DOHH2 (cell line): Measurements from ENCODE around the gene TRIM47.

Experiments
- H3F3A ChIP-seq: fragments of 200-600 bp; sonication (generic), shearing (Covaris generic); 2 replicates; pipeline ENCODE4 v1.6.0; 2016; ENCODE audit warnings: antibody characterized with exemption, mild to moderate bottlenecking; ENCODE audit not compliant: control insufficient read depth, insufficient read depth
- H3K27ac ChIP-seq: fragments of 200-600 bp; sonication (generic); 2 replicates; pipeline ENCODE4 v1.5.1; 2014; ENCODE audit warnings: low read depth, mild to moderate bottlenecking, low read length, moderate library complexity
- H3K27me3 ChIP-seq: fragments of 200-600 bp; sonication (generic); 2 replicates; pipeline ENCODE4 v1.6.1; 2014; ENCODE audit warnings: mild to moderate bottlenecking, low read length, mixed read lengths; ENCODE audit not compliant: control insufficient read depth
- H3K36me3 ChIP-seq: fragments of 200-600 bp; sonication (generic); 2 replicates; pipeline ENCODE4 v1.6.1; 2014; ENCODE audit warnings: mild to moderate bottlenecking, low read length, moderate library complexity, mixed read lengths; ENCODE audit not compliant: control insufficient read depth
- H3K4me1 ChIP-seq: fragments of 200-600 bp; sonication (generic); 2 replicates; pipeline ENCODE4 v1.6.1; 2014; ENCODE audit warnings: mild to moderate bottlenecking, low read length, mixed read lengths; ENCODE audit not compliant: control insufficient read depth
- H3K4me2 ChIP-seq: fragments of 200-600 bp; sonication (generic); 2 replicates; pipeline ENCODE4 v1.6.0; 2014; ENCODE audit warnings: mild to moderate bottlenecking, low read length, moderate library complexity
- H3K4me3 ChIP-seq: fragments of 200-600 bp; sonication (generic); 2 replicates; pipeline ENCODE4 v1.5.1; 2014; ENCODE audit warnings: mild to moderate bottlenecking, low read length, mixed read lengths
- H3K79me2 ChIP-seq: fragments of 200-600 bp; sonication (generic); 2 replicates; pipeline ENCODE4 v1.6.1; 2014; ENCODE audit warnings: mild to moderate bottlenecking, low read length, mixed read lengths; ENCODE audit not compliant: control insufficient read depth
- H3K9me2 ChIP-seq: fragments of 200-600 bp; sonication (generic); replicated peaks from 2 replicates; pipeline ENCODE4 v1.6.1; 2014; ENCODE audit warnings: mild to moderate bottlenecking, low read length, mixed read lengths; ENCODE audit not compliant: control insufficient read depth
- H3K9me3 ChIP-seq: fragments of 200-600 bp; sonication (generic); 2 replicates; pipeline ENCODE4 v1.6.1; 2014; ENCODE audit warnings: antibody characterized with exemption, low read length, mixed read lengths; ENCODE audit not compliant: control insufficient read depth, insufficient read depth
- H4K20me1 ChIP-seq: fragments of 200-600 bp; sonication (generic); 2 replicates; pipeline ENCODE4 v1.6.0; 2014; ENCODE audit warnings: low read depth, mild to moderate bottlenecking, antibody characterized with exemption, low read length, moderate library complexity; ENCODE audit not compliant: control insufficient read depth, insufficient read depth
- EZH2phosphoT487 ChIP-seq: fragments of 200-600 bp; sonication (generic); IDR thresholded peaks from 2 replicates; pipeline ENCODE4 v1.6.1; 2017; ENCODE audit warnings: borderline replicate concordance, mild to moderate bottlenecking, antibody characterized with exemption, low read length, moderate library complexity, mixed read lengths
- TF ChIP-seq, protein P1 (sequence below): fragments of 200-600 bp; sonication (generic); IDR thresholded peaks from one replicate; pipeline ENCODE4 v1.5.1; 2014; ENCODE audit warnings: antibody characterized with exemption, mild to moderate bottlenecking, low read depth, low read length; ENCODE audit not compliant: poor library complexity, severe bottlenecking

The TRIM47 gene

DNA sequence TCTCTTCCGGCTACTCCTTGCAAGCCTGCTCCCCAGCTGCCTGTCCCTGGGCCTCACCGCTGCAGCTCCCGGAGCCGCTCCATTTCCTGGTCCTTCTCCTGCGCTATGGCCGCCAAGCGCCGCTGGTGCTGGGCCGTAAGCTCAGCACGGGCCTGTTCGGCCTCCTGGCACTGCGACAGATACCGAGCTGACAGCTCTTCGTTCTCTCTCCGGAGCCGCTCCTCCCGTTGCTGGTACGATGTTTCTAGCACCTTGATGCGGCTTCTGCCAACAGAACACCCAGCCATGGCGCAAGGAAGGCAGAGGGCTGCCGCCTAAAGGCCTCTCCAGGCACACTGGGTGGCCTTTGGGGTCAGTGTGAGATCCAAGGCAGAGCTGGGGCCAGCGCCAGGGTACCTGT, 41.2 kb upstream of the TRIM47 start:
- H3K9me2 ChIP-seq = no peaks in the 10 kb centered on the region
- no peaks in the 10 kb centered on the region; the same call in 1 of the 2 replicates for H3K36me3 ChIP-seq
- no peaks in the 10 kb centered on the region for H3K9me3 ChIP-seq
- TF ChIP-seq, protein P1, sequence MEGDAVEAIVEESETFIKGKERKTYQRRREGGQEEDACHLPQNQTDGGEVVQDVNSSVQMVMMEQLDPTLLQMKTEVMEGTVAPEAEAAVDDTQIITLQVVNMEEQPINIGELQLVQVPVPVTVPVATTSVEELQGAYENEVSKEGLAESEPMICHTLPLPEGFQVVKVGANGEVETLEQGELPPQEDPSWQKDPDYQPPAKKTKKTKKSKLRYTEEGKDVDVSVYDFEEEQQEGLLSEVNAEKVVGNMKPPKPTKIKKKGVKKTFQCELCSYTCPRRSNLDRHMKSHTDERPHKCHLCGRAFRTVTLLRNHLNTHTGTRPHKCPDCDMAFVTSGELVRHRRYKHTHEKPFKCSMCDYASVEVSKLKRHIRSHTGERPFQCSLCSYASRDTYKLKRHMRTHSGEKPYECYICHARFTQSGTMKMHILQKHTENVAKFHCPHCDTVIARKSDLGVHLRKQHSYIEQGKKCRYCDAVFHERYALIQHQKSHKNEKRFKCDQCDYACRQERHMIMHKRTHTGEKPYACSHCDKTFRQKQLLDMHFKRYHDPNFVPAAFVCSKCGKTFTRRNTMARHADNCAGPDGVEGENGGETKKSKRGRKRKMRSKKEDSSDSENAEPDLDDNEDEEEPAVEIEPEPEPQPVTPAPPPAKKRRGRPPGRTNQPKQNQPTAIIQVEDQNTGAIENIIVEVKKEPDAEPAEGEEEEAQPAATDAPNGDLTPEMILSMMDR = no peak
- TF ChIP-seq EZH2phosphoT487 = no peak
- no peak overlapping the region for H3K4me2 ChIP-seq
- H3F3A ChIP-seq = no peaks in the 10 kb centered on the region
- H4K20me1 ChIP-seq = no peaks in the 10 kb centered on the region
- H3K27ac ChIP-seq = no peak overlapping the region
- H3K79me2 ChIP-seq = no peaks in the 10 kb centered on the region
- no peak overlapping the region for H3K4me3 ChIP-seq
- H3K27me3 ChIP-seq = no peaks in the 10 kb centered on the region
- no peaks in the 10 kb centered on the region for H3K4me1 ChIP-seq

DNA sequence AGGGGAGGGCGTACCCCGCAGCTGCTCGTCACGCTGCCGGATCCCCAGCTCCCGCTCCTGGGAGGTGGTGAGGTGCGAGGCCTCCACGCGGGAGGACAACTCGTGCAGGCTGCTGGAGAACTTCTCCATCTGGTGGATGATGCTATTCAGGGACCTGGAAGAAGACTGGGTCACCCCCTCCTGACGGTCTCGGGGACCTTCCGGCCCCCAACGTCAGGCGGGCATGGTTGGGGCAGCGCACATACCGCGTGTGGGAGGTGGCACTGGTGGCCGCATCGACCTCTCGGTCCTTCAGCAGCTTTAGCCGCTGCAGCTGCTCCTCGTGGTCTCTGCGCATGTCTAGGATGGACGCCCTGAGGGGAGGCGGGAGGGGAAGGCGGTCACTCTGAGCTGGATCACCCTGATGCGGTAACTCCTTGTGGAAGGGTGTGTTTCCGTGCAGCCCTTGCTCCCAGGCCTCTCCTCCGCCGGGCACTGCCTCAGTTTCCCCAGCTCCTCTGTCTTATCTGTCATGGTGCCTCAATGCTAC, 39.6 kb upstream of the TRIM47 start:
- TF ChIP-seq, protein P1 = no peak
- no peak for TF ChIP-seq EZH2phosphoT487
- no peaks in the 10 kb centered on the region for H4K20me1 ChIP-seq
- H3K4me3 ChIP-seq = no peak overlapping the region
- no peak overlapping the region for H3K27ac ChIP-seq
- H3K4me1 ChIP-seq = no peaks in the 10 kb centered on the region
- H3K27me3 ChIP-seq = no peaks in the 10 kb centered on the region
- H3K4me2 ChIP-seq = no peak overlapping the region
- H3F3A ChIP-seq = no peaks in the 10 kb centered on the region
- no peaks in the 10 kb centered on the region for H3K9me2 ChIP-seq
- no peaks in the 10 kb centered on the region for H3K9me3 ChIP-seq
- H3K36me3 ChIP-seq = no peaks in the 10 kb centered on the region; the same call in 1 of the 2 replicates
- no peaks in the 10 kb centered on the region for H3K79me2 ChIP-seq

DNA sequence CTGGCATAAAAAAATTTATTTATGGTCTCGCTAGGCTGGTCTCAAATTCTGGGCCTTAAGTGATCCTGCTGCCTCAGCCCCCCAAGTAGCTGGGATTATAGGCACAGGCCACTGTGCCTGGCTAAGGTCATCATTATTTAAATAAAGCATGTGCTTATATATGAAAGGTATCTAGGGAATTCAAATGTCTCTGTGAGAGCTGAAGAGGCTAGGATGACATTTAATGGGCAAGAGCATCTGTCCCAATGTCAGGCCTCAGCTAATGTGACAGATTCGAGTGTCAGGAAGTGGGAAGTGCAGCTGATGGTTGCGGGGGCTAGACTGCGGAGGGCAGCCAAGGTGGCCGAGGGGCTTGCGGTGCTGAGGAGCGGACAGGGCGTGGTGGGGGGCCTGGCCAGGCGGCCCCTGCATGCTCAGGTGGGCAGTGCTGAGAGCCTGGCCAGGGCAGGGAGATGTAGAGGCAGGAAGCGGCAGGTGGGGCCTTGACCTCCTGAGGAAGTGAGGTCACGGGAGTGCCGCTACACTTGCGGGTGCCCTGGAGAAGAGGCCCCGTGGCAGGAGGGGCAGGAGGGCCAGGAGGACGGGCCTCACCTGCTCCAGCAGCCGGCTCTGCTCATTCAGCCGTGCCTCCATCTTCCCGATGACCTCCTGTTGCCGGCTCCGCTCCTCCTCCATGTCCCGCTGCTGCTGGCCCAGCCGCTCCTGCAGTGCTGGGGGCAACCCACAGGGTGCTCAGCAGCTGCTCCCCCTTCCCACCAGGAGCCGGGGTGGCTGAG, 38.9 kb upstream of the TRIM47 start:
- no peaks in the 10 kb centered on the region for H3K27me3 ChIP-seq
- no peaks in the 10 kb centered on the region for H3F3A ChIP-seq
- H4K20me1 ChIP-seq = no peaks in the 10 kb centered on the region
- no peaks in the 10 kb centered on the region for H3K79me2 ChIP-seq
- no peaks in the 10 kb centered on the region for H3K9me2 ChIP-seq
- H3K4me3 ChIP-seq = no peak overlapping the region
- no peak for TF ChIP-seq EZH2phosphoT487
- no peak overlapping the region for H3K27ac ChIP-seq
- no peaks in the 10 kb centered on the region for H3K4me1 ChIP-seq
- H3K4me2 ChIP-seq = no peak overlapping the region
- no peaks in the 10 kb centered on the region for H3K9me3 ChIP-seq
- peaks cover 5% of the 10 kb centered on the region; the same call in 1 of the 2 replicates for H3K36me3 ChIP-seq

DNA sequence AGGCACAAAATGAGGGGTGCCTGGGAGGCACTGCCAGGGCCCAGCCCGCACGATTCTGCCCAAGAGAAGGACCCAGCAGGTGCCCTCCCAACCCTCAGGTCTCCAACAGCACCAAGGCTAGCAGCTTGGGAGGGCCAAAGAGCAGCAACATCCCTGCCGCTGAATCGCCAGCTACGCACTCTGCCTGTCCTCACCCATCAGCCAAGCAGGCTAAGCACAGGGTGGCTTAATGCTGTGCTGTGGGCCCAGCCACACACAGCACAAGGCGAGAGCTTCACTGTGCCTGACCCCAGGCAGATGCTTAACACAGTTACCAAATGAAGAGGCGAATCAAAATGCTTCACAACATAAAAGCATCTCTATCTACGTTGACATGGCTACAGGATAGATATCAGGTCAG, 36.9 kb upstream of the TRIM47 start:
- Histone ChIP-seq H3K9me3 (no peaks in the 10 kb centered on the region), H3K4me1 (no peaks in the 10 kb centered on the region), H4K20me1 (no peaks in the 10 kb centered on the region), H3F3A (no peaks in the 10 kb centered on the region), H3K36me3 (peaks cover 8% of the 10 kb centered on the region; the same call in 1 of the 2 replicates), H3K4me3 (no peak overlapping the region), H3K27me3 (no peaks in the 10 kb centered on the region), H3K27ac (no peak overlapping the region), H3K9me2 (no peaks in the 10 kb centered on the region), H3K4me2 (no peak overlapping the region), H3K79me2 (no peaks in the 10 kb centered on the region)
- TF ChIP-seq, protein P1 = no peak
- no peak for TF ChIP-seq EZH2phosphoT487
